K562 (cell line): ENCODE data around the gene ATE1. TPM values are rescaled to one million over a fixed set of nuclear protein-coding genes. Genes with fewer than 3 reads are reported as not detected.

ENCODE experiments used
- CBX3 ChIP-seq, 2 experiments: IDR thresholded peaks; 1 replicate in 1 of 2; 2 replicates in 1 of 2; pipeline ENCODE4 v1.6.1; 2012; ENCODE audit warnings: inconsistent platforms in 2 of 2, low read length in 2 of 2, borderline replicate concordance in 1 of 2, control low read depth in 1 of 2
- CSDE1 ChIP-seq, 2 experiments: fragments of 450-650 bp; IDR thresholded peaks; 2 replicates each; pipeline ENCODE4 v1.6.1; 2016; ENCODE audit warnings: mild to moderate bottlenecking in 1 of 2
- HNRNPK ChIP-seq: fragments of 200-400 bp; formaldehyde crosslinking; IDR thresholded peaks from one replicate; pipeline ENCODE4 v1.6.1; 2018; ENCODE audit warnings: mild to moderate bottlenecking, low read depth, low read length; ENCODE audit not compliant: poor library complexity, severe bottlenecking
- RFX1 ChIP-seq: fragments of 450-650 bp; IDR thresholded peaks from 2 replicates; pipeline ENCODE4 v1.6.1; 2016; ENCODE audit warnings: mild to moderate bottlenecking, moderate library complexity
- TEAD1 ChIP-seq, 2 experiments: fragments of 450-650 bp in 1 of 2; sonication (generic) in 1 of 2; formaldehyde crosslinking; IDR thresholded peaks; 2 replicates each; pipeline versions ENCODE4 v1.4.0 to v1.8.0; 2020 to 2022; ENCODE audit warnings: mild to moderate bottlenecking in 2 of 2, missing genetic modification reagents in 1 of 2
- WHSC1 ChIP-seq: IDR thresholded peaks from one replicate; pipeline ENCODE4 v1.6.1; 2012; ENCODE audit warnings: low read length, control low read depth, inconsistent platforms
- ZC3H11A ChIP-seq: IDR thresholded peaks from 2 replicates; pipeline ENCODE4 v1.6.1; 2012; ENCODE audit warnings: low read depth, low read length, improper control_type of control experiment
- ZNF224 ChIP-seq: sonication (generic); formaldehyde crosslinking; IDR thresholded peaks from 2 replicates; pipeline ENCODE4 v1.8.0; 2022; ENCODE audit warnings: mild to moderate bottlenecking, missing genetic modification reagents
- ZNF586 ChIP-seq: fragments of 450-650 bp; formaldehyde crosslinking; conservative IDR thresholded peaks from 2 replicates; pipeline ENCODE4 v1.4.0; 2020; ENCODE audit warnings: mild to moderate bottlenecking, moderate library complexity
- polyA plus RNA-seq, 8 experiments: library from polyadenylated mRNA; depleted of rRNA in 4 of 8; stranded (reverse) in 5 of 8; unstranded in 3 of 8; fragments of >200 nt; fragmentation: Nextera tagmentation in 2 of 8; fragmentation: Illumina TruSeq in 1 of 8; extraction: Ambion mirVana in 2 of 8; extraction: Trizol in 1 of 8; gene quantifications; 2 replicates each; pipeline versions ENCODE4 v1.2.1 to v1.2.3, GENCODE V29; 2011 to 2014; ENCODE audit warnings: inconsistent platforms in 1 of 8, missing spikeins in 1 of 8
- total RNA-seq, 7 experiments: library from RNA; depleted of rRNA in 6 of 7; stranded (reverse); fragments of >200 nt in 6 of 7; fragmentation: Illumina TruSeq in 2 of 7; extraction: Trizol in 2 of 7; gene quantifications; 2 replicates each; pipeline versions ENCODE4 v1.2.1 to v1.2.3, GENCODE V29; 2011 to 2021; ENCODE audit warnings: low replicate concordance in 1 of 7
- TF ChIP-seq, protein P1 (sequence below): conservative IDR thresholded peaks from 2 replicates; pipeline ENCODE4 v1.6.1; 2011; ENCODE audit warnings: low read depth, mild to moderate bottlenecking, low read length; ENCODE audit not compliant: control insufficient read depth
- TF ChIP-seq, protein P2 (sequence below), 2 experiments: IDR thresholded peaks; 2 replicates each; pipeline ENCODE4 v1.6.1; 2011; ENCODE audit warnings: borderline replicate concordance in 1 of 2, control low read depth in 1 of 2, low read depth in 1 of 2, low read length in 1 of 2, mild to moderate bottlenecking in 1 of 2, mixed read lengths in 1 of 2, moderate library complexity in 1 of 2; ENCODE audit not compliant: insufficient read depth in 1 of 2, insufficient read length in 1 of 2, poor library complexity in 1 of 2, severe bottlenecking in 1 of 2; ENCODE audit errors: extremely low read depth in 1 of 2
- TF ChIP-seq, protein P3 (sequence below): fragments of 250-450 bp; sonication (Bioruptor Pico); IDR thresholded peaks from 2 replicates; pipeline ENCODE4 v1.5.0; 2021; ENCODE audit warnings: mild to moderate bottlenecking, moderate library complexity
- TF ChIP-seq, protein P4 (sequence below): sonication (generic); formaldehyde crosslinking; IDR thresholded peaks from 2 replicates; pipeline ENCODE4 v1.8.1; 2023; ENCODE audit warnings: mild to moderate bottlenecking, missing genetic modification reagents
- TF ChIP-seq, protein P5 (sequence below): fragments of 450-650 bp; formaldehyde crosslinking; IDR thresholded peaks from 2 replicates; pipeline ENCODE4 v1.4.0; 2022; ENCODE audit warnings: missing genetic modification characterization
- TF ChIP-seq, protein P6 (sequence below): fragments of 250-450 bp; sonication (Bioruptor Pico); IDR thresholded peaks from 2 replicates; pipeline ENCODE4 v1.5.0; 2020; ENCODE audit warnings: mild to moderate bottlenecking

ATE1 gene
- total and polyA plus RNA-seq, 9 of the 15 experiments (the other 6 are each of a cell fraction or from before 2014, with no cell fraction given): 3.0 to 14.2 (median 8.8) TPM

DNA sequence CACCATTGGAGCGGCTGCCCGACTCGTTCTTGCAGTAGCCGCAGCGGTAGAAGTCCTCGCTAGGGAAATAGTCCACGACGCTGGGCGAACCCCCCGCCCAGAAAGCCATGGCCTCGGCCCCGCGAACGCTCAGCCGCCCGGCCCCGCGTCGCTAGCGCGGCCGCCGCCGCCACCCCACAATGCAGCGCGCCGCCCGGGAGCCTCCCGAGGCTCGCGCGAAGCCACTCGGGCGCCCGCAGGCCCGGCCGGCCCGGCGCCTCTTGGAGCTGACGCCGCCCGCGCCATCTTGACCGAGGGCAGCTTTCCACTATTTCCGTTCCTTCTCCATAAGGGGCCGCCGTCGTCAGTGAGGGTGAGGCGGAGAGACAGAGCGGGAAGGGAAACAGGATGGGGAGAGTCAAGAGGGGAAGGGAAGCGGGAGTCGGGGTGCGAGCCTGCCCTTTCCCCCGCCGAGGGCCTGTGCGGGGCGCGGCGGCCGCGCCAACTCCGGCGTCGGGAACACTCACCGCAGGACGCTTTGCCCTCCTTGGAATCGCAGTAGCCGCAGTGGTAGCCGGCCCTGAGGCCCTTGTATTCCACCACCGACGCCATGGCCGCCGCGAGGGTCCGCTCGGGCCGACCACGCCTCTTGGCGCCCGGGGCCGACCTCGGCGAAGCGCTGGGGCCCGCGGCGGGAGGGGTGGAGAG lies at the start of gene ATE1 (continued):
- TF ChIP-seq TEAD1 (CRISPR knock-in tag; IDR thresholded peaks at IDR 0.05): no peak
- TF ChIP-seq, protein P1, sequence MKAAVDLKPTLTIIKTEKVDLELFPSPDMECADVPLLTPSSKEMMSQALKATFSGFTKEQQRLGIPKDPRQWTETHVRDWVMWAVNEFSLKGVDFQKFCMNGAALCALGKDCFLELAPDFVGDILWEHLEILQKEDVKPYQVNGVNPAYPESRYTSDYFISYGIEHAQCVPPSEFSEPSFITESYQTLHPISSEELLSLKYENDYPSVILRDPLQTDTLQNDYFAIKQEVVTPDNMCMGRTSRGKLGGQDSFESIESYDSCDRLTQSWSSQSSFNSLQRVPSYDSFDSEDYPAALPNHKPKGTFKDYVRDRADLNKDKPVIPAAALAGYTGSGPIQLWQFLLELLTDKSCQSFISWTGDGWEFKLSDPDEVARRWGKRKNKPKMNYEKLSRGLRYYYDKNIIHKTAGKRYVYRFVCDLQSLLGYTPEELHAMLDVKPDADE: peak; percentile 69; the same call in 1 of the 2 replicates
- TF ChIP-seq, protein P2, sequence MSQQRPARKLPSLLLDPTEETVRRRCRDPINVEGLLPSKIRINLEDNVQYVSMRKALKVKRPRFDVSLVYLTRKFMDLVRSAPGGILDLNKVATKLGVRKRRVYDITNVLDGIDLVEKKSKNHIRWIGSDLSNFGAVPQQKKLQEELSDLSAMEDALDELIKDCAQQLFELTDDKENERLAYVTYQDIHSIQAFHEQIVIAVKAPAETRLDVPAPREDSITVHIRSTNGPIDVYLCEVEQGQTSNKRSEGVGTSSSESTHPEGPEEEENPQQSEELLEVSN (IDR thresholded peaks at IDR 0.05; ENCODE audit: borderline replicate concordance in 1 of 2, extremely low read depth in 1 of 2, insufficient read depth in 1 of 2, insufficient read length in 1 of 2, low read depth in 1 of 2, low read length in 1 of 2, poor library complexity in 1 of 2, severe bottlenecking in 1 of 2): peak; percentile 48 to 66
- TF ChIP-seq HNRNPK: peak; percentile 21
- TF ChIP-seq, protein P3, sequence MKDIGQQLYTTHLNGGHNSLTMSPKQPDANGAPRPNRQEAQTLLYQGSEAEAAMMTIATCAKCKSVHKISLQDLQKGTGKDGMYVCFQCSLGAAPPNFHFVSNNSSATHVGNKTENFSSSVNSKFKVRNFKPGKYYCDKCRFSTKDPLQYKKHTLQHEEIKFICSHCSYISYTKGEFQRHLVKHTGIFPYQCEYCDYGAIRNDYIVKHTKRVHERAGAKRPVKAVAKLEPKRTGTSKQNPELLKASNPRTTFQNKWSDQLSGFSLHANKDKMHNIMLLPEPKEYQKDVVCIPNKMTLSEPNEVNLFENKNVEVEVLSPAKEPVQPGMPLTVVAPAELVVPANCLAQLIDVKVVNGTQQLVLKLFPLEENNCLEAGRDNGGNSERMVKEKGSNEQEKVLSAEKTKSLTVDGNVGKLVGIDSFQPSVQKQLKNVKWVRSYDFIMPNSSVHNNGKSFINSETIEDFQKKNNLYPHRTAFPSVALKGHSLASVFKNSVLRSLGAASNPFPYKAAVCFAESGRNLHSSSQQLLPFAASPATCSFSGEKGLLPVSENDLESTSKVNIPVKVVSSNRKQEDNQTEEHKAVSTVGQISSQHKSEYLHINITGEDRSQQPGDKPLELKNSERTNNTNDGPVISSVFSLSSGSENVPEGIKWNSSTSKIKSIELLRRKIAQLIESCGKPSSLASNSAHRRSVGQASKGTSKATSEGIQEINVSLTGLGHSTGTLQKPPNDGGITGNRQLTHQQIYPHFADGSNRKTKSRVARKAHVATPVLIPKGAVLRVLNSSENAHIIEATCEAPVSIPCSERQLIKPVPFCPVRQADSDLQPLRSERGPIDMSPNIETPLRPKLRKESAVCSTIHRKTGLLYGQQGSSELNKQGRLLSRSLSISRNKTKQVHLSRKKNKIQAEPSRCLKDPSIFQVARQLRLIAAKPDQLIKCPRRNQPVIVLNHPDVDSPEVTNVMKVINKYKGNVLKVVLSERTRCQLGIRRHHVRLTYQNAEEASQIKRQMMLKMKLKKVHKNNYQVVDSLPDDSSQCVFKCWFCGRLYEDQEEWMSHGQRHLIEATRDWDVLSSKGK: no peak
- TF ChIP-seq, protein P4, sequence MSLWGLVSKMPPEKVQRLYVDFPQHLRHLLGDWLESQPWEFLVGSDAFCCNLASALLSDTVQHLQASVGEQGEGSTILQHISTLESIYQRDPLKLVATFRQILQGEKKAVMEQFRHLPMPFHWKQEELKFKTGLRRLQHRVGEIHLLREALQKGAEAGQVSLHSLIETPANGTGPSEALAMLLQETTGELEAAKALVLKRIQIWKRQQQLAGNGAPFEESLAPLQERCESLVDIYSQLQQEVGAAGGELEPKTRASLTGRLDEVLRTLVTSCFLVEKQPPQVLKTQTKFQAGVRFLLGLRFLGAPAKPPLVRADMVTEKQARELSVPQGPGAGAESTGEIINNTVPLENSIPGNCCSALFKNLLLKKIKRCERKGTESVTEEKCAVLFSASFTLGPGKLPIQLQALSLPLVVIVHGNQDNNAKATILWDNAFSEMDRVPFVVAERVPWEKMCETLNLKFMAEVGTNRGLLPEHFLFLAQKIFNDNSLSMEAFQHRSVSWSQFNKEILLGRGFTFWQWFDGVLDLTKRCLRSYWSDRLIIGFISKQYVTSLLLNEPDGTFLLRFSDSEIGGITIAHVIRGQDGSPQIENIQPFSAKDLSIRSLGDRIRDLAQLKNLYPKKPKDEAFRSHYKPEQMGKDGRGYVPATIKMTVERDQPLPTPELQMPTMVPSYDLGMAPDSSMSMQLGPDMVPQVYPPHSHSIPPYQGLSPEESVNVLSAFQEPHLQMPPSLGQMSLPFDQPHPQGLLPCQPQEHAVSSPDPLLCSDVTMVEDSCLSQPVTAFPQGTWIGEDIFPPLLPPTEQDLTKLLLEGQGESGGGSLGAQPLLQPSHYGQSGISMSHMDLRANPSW (CRISPR knock-in tag): no peak
- TF ChIP-seq, protein P5, sequence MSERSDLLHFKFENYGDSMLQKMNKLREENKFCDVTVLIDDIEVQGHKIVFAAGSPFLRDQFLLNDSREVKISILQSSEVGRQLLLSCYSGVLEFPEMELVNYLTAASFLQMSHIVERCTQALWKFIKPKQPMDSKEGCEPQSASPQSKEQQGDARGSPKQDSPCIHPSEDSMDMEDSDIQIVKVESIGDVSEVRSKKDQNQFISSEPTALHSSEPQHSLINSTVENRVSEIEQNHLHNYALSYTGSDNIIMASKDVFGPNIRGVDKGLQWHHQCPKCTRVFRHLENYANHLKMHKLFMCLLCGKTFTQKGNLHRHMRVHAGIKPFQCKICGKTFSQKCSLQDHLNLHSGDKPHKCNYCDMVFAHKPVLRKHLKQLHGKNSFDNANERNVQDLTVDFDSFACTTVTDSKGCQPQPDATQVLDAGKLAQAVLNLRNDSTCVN (CRISPR knock-in tag): no peak
- TF ChIP-seq ZC3H11A: no peak
- TF ChIP-seq CBX3 (IDR thresholded peaks at IDR 0.05; ENCODE audit: borderline replicate concordance in 1 of 2, low read length in 2 of 2): no peak
- no peak for TF ChIP-seq CSDE1 (IDR thresholded peaks at IDR 0.05)
- TF ChIP-seq RFX1: no peak
- TF ChIP-seq, protein P6, sequence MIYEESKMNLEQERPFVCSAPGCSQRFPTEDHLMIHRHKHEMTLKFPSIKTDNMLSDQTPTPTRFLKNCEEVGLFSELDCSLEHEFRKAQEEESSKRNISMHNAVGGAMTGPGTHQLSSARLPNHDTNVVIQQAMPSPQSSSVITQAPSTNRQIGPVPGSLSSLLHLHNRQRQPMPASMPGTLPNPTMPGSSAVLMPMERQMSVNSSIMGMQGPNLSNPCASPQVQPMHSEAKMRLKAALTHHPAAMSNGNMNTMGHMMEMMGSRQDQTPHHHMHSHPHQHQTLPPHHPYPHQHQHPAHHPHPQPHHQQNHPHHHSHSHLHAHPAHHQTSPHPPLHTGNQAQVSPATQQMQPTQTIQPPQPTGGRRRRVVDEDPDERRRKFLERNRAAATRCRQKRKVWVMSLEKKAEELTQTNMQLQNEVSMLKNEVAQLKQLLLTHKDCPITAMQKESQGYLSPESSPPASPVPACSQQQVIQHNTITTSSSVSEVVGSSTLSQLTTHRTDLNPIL: no peak
- no peak for TF ChIP-seq WHSC1
- no peak for TF ChIP-seq ZNF586
- no peak for TF ChIP-seq ZNF224
